Testis (tissue), 3 donors: ENCODE data around the gene KIF26B. TPM values are rescaled to one million over a fixed set of nuclear protein-coding genes. Genes with fewer than 3 reads are reported as not detected.

Experiments
- DNase-seq: peaks from one replicate; pipeline ENCODE4 v3.0.0-alpha.2; 2019
- H3K27ac ChIP-seq, 2 donors: fragments of 200-600 bp; sonication (generic); one replicate each; pipeline ENCODE4 v1.5.1; 2019
- H3K27me3 ChIP-seq: fragments of 200-600 bp; sonication (generic); one replicate; pipeline ENCODE4 v1.5.1; 2019
- H3K36me3 ChIP-seq: fragments of 200-600 bp; sonication (generic); one replicate; pipeline ENCODE4 v1.5.1; 2017; ENCODE audit warnings: low read depth; ENCODE audit errors: missing control alignments
- H3K4me1 ChIP-seq: fragments of 200-600 bp; sonication (generic); one replicate; pipeline ENCODE4 v1.5.1; 2019
- H3K4me3 ChIP-seq, 2 donors: fragments of 200-600 bp; sonication (generic); one replicate each; pipeline ENCODE4 v1.5.1; 2017 to 2019
- H3K9me3 ChIP-seq: fragments of 200-600 bp; sonication (generic); one replicate; pipeline ENCODE4 v1.5.1; 2017
- CTCF ChIP-seq, 3 experiments: fragments of 450-650 bp in 2 of 3; fragments of 200-600 bp in 1 of 3; sonication (generic) in 1 of 3; IDR thresholded peaks; one replicate each; pipeline ENCODE4 v1.5.1; 2016 to 2019; ENCODE audit warnings: antibody characterized with exemption in 3 of 3, mild to moderate bottlenecking in 2 of 3, moderate library complexity in 1 of 3
- POLR2A ChIP-seq: fragments of 450-650 bp; IDR thresholded peaks from one replicate; pipeline ENCODE4 v1.6.1; 2017; ENCODE audit warnings: antibody characterized with exemption, mild to moderate bottlenecking, moderate library complexity
- WGBS, 2 donors: methylation state at CpG; one replicate each; pipeline ENCODE4 v1.1.5; 2018; 5-methylcytosine and 5-hydroxymethylcytosine counted together
- intact Hi-C: fragments of 100-400 bp; cut with DNase I; formaldehyde crosslinking; loops from one replicate; pipeline ENCODE4 v1.15.1; 2023; ENCODE audit warnings: low total_unique reads
- polyA plus RNA-seq: library from polyadenylated mRNA; stranded (reverse); fragments of 350-450 nt; fragmentation: Illumina TruSeq; extraction: RNeasy Lipid Tissue Mini Kit (QIAGEN cat#74804); gene quantifications from one replicate; pipeline ENCODE4 v1.2.3, GENCODE V29; 2014; ENCODE audit warnings: low read depth, low replicate concordance; ENCODE audit not compliant: insufficient read depth
- total RNA-seq, 2 donors: library from RNA; depleted of rRNA; stranded (reverse); fragments of >200 nt; gene quantifications; one replicate each; pipeline ENCODE4 v1.2.3, GENCODE V29; 2016

Gene KIF26B
- total and polyA plus RNA-seq, 3 donors from 2014 or later, result 3.0 to 4.8 (median 3.1) TPM

GRCh38 chr1:245260110-245260882, 105.5 kb downstream of the KIF26B start:
- Histone ChIP-seq H3K27ac (no peak overlapping the region), H3K27me3 (no peaks in the 10 kb centered on the region), H3K9me3 (no peaks in the 10 kb centered on the region), H3K36me3 (no peaks in the 10 kb centered on the region), H3K4me1 (no peaks in the 10 kb centered on the region), H3K4me3 (no peak overlapping the region)
- 52 to 69% methylated on average over 6 of the region's 6 CpGs for WGBS, 2 donors
- DNase-seq, result no peak
- intact Hi-C loops, result no loop called here
- TF ChIP-seq CTCF (IDR thresholded peaks at IDR 0.05) (no peak), POLR2A (no peak)

- no peaks in the 10 kb centered on the region for H3K4me1 ChIP-seq
- H3K9me3 ChIP-seq, result no peaks in the 10 kb centered on the region
- WGBS, 2 donors, result 93 to 97% methylated on average over 5 of the region's 5 CpGs
- H3K27me3 ChIP-seq, result no peaks in the 10 kb centered on the region
- intact Hi-C loops, result no loop called here
- no peak for DNase-seq
- H3K4me3 ChIP-seq, result no peak overlapping the region
- no peaks in the 10 kb centered on the region for H3K36me3 ChIP-seq
- no peak for TF ChIP-seq CTCF (IDR thresholded peaks at IDR 0.05)
- no peak for TF ChIP-seq POLR2A
- no peak overlapping the region for H3K27ac ChIP-seq
Measured at GRCh38 chr1:245260883-245261282, 106.1 kb downstream of the KIF26B start.

- no peak for TF ChIP-seq POLR2A
- no peak for TF ChIP-seq CTCF (IDR thresholded peaks at IDR 0.05)
- no peaks in the 10 kb centered on the region for H3K36me3 ChIP-seq
- intact Hi-C loops, result no loop called here
- H3K27ac ChIP-seq, result no peak overlapping the region
- H3K27me3 ChIP-seq, result no peaks in the 10 kb centered on the region
- no peaks in the 10 kb centered on the region for H3K9me3 ChIP-seq
- 92 to 93% methylated on average over 7 of the region's 7 CpGs for WGBS, 2 donors
- H3K4me1 ChIP-seq, result no peaks in the 10 kb centered on the region
- no peak overlapping the region for H3K4me3 ChIP-seq
- no peak for DNase-seq
Measured at GRCh38 chr1:245261786-245262185, 107.0 kb downstream of the KIF26B start.

- Histone ChIP-seq H3K36me3 (no peaks in the 10 kb centered on the region), H3K27me3 (no peaks in the 10 kb centered on the region), H3K4me3 (no peak overlapping the region), H3K27ac (no peak overlapping the region), H3K4me1 (no peaks in the 10 kb centered on the region), H3K9me3 (no peaks in the 10 kb centered on the region)
- WGBS, 2 donors, result 65 to 74% methylated on average over 5 of the region's 5 CpGs
- no peak for DNase-seq
- TF ChIP-seq CTCF (IDR thresholded peaks at IDR 0.05) (no peak), POLR2A (no peak)
- intact Hi-C loops, result no loop called here
Measured at GRCh38 chr1:245263529-245264095, 108.8 kb downstream of the KIF26B start.
